Measurements from ENCODE around the gene GTPBP3. TPM values are rescaled to one million over a fixed set of nuclear protein-coding genes. Genes with fewer than 3 reads are reported as not detected.

The GTPBP3 gene
- total RNA-seq, 3 donors from 2014 or later, result 16.1 to 24.3 (median 16.8) TPM

DNA sequence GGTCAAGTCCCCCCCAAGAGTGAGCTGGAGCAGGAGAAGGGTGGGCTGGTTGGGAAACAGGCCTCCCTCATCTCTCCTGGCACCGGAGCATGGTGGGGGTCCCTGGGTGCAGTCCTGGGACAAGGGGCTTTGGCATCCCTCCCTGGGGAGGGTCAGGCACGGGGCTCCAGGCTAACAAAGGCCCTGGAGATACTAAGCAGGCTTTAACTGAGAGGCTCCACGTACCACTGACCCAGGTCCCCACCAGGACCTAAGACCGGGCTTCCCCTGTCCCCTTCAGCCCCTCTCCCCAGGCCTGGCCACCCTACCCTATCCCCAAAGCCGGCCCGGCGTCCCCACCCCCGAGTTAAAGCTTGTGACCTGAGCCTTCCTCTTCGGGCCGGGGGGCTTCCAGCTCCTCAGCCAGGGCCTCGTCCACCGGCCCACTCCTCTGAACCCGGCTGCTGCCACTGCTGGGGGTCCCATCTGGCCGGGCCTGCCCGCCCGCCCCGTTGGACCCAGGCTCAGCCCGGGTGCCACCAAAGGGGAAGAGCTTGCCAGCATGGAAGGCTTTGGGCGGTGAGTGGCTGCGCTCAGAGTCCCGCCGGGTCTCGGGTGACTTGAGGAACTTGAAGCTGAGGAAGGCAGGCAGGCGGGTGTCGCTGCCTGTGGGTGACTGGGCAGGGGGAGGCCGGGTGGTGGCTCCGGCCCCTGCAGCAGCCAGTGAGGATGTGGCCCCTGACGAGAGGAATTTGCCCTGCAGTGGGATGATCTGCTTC is 12.8 kb upstream of the GTPBP3 start:
- H3K4me3 ChIP-seq, result no peak overlapping the region
- TF ChIP-seq CTCF (IDR thresholded peaks at IDR 0.05), result no peak
- ATAC-seq, result no peak

DNA sequence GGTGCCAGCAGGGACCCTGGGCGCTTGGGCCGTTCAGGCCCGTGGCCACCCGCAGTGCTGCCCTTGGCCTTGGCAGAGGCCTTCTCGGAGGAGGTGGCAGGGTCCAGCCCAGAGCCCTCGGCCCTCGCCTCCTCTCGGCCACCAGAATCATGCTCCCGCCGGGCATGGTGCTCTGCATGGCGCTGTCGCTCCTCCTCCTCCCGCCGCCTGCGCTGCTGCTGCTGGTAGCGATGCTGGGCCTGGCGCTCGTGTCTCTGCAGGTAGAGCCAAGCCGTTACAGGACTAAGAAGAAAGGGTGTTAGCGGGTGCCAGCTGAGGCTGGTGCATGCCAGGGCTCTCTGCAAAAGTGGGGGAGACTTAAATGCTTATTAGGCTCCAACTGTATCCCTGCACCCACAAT is 12.2 kb upstream of the GTPBP3 start:
- no peaks in the 10 kb centered on the region for H3K9me3 ChIP-seq
- peak in 1 of 3 donors; percentile 53 for DNase-seq
- ATAC-seq, result no peak
- H3K4me1 ChIP-seq (ENCODE audit: low read depth), result peaks cover 16% of the 10 kb centered on the region
- no peak for TF ChIP-seq CTCF (IDR thresholded peaks at IDR 0.05)
- H3K36me3 ChIP-seq (ENCODE audit: low read depth), result no peaks in the 10 kb centered on the region
- no peak overlapping the region for H3K4me3 ChIP-seq
- intact Hi-C loops (cut with DNase I, micrococcal nuclease), result no loop called here

More for the DNA sequence above, 12.8 kb upstream of the GTPBP3 start:
- peak in 1 of 3 donors; percentile 55 for DNase-seq
- Histone ChIP-seq H3K9me3 (no peaks in the 10 kb centered on the region), H3K36me3 (ENCODE audit: low read depth) (no peaks in the 10 kb centered on the region), H3K4me1 (ENCODE audit: low read depth) (peaks cover 16% of the 10 kb centered on the region)
- intact Hi-C loops (cut with DNase I, micrococcal nuclease), result no loop called here

GRCh38 chr19:17325881-17326594 is 11.3 kb upstream of the GTPBP3 start:
- ATAC-seq (no peak), DNase-seq (peak in 1 of 3 donors; percentile 52)
- Histone ChIP-seq H3K36me3 (ENCODE audit: low read depth) (no peaks in the 10 kb centered on the region), H3K9me3 (no peaks in the 10 kb centered on the region), H3K4me3 (no peak overlapping the region), H3K4me1 (ENCODE audit: low read depth) (peaks cover 16% of the 10 kb centered on the region)
- intact Hi-C loops (cut with DNase I, micrococcal nuclease), result no loop called here
- TF ChIP-seq CTCF (IDR thresholded peaks at IDR 0.05), result no peak

DNA sequence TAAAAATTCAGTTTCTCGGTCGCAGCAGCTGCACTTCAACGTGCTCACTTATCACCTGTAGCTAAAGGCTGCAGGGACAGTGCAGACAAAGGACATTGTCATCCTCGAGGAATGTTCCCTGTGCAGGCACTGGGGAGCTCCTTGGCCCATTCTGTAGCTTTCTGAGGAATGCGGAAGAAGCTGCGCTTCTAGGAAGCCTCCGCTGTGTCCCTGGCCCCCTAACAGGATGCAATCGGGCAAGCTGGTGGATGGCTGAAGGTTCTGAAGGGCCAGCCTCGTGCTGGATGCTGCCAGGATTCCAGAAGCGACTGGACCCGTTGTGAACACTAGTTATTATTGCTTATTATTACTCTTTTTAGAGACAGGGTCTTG is 10.8 kb upstream of the GTPBP3 start:
- H3K36me3 ChIP-seq (ENCODE audit: low read depth), result no peaks in the 10 kb centered on the region
- intact Hi-C loops (cut with DNase I, micrococcal nuclease), result no loop called here
- peaks cover 16% of the 10 kb centered on the region for H3K4me1 ChIP-seq (ENCODE audit: low read depth)
- no peaks in the 10 kb centered on the region for H3K9me3 ChIP-seq
- no peak for TF ChIP-seq CTCF (IDR thresholded peaks at IDR 0.05)
- no peak overlapping the region for H3K4me3 ChIP-seq
- DNase-seq (no peak), ATAC-seq (no peak)

GRCh38 chr19:17327068-17327653 is 10.2 kb upstream of the GTPBP3 start:
- H3K4me3 ChIP-seq, result no peak overlapping the region
- H3K36me3 ChIP-seq (ENCODE audit: low read depth), result no peaks in the 10 kb centered on the region
- ATAC-seq (no peak), DNase-seq (peak in 1 of 3 donors; percentile 54)
- no peaks in the 10 kb centered on the region for H3K9me3 ChIP-seq
- no peak for TF ChIP-seq CTCF (IDR thresholded peaks at IDR 0.05)
- intact Hi-C loops (cut with DNase I, micrococcal nuclease), result no loop called here
- peaks cover 16% of the 10 kb centered on the region for H3K4me1 ChIP-seq (ENCODE audit: low read depth)
